ENCODE data around the gene OSBP2.

Gene OSBP2

DNA sequence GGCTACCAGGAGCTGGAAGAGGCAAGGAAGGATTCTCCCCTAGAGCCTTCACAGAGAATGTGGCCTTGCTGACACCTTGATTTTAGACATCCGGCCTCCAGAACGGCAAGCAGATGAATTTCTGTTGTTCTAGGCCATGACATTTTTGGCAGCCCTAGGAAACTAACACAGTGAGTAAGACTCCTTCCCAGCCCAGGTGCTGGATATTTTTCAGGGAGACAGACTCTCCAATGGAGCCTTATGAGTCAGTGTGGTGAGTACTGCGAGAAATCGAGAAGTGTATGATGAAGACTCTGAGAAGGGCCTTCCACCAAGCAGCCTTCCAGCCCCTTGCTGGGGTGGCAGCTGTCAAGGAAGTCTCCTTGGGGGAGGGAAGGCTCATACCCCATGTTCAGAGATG is 114.4 kb downstream of the OSBP2 start:
- DNase-seq (ENCODE audit: low read depth in 2 of 2): no peak

DNA sequence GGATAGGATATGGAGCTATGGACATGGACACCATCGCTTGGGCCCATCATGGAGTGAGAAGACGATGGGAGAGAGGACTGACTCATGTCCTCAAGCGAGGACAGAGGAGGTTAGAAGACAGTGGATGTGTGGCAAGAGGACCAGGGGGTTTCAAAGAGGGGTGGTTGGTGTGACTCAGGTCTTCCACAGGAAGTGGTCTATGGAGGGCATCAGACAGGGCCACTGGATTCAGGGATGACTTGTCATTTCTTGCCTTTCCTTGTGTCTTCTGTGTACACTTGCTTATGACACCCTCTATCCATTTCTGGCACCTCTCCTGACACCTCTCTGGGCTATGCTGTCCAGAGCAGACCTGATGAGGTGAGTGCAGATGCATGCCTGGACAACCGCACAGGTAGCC is 115.4 kb downstream of the OSBP2 start:
- DNase-seq (ENCODE audit: low read depth in 2 of 2): no peak

DNA sequence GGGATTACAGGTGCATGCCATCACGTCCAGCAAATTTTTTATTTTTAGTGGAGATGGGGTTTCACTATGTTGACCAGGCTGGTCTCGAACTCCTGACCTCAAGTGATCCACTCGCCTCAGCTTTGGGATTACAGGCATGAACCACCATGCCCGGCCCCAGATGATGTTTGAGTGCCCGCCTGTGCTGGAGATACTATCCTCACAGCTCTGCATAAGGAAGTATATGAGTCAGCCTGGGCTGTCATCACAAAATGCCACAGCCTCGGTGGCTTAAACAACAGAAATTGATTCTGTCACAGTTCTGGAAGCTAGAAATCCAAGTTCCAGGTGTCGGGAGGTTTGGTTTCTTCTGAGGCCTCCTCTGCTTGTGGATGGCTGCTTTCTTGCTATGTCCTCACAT is 119.3 kb downstream of the OSBP2 start:
- no peak for DNase-seq (ENCODE audit: low read depth in 2 of 2)

DNA sequence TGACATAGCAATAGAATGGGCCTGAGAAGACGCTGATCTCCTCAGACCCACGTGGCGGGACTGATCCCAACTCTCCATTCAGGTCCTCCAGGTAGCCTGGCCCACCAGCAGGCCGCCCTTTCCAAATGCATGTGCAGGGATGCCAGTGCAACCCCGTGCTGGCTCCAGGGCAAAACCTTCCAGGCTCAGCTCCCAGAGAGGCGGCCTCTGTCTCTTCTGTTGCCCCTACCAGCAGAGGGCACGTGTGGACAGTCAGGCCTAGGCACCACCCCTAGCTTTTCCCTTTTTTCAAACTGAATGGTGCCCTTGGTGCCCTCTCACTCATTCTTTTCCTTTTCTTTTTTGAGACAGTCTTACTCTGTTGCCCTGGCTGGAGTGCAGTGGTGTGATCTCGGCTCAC is 121.7 kb downstream of the OSBP2 start:
- no peak for DNase-seq (ENCODE audit: low read depth in 2 of 2)

DNA sequence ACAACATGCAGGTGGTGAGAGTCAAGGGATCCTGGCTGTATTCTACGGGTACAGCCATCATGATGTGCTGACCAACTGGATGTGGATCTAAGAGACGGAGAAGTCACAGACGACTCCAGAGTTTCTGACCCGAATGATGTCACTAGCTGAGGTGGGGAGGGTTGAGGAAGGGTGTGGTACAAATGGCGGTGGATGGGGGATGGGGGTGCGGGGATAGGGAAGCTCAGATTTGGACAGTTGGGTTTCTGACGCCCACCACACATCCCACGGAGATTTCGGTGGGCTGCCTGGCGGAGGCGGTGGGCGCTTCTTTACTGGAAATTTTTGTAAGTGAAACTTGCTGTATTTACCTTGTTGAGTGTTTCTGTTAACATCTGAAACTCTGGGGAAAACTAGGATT is 126.7 kb downstream of the OSBP2 start:
- DNase-seq (ENCODE audit: low read depth in 2 of 2): no peak

DNA sequence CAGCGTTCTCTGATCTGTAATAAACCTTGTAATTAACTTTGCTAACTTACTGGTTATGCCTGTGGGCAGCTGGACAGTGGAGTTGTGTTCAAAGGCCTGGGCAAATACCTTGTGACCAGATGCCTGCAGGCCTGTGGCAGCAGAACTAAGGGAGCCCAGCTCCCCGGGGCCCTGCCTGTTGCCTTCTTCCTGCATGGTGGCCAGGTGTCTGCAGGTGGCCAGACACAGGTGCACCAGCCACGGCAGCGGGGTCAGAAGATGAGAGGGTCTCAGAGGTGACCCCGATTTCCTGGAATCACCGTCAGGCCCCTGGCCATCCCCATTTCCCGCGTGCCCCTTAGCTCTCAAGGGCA is 127.2 kb downstream of the OSBP2 start:
- DNase-seq (ENCODE audit: low read depth in 2 of 2): no peak

DNA sequence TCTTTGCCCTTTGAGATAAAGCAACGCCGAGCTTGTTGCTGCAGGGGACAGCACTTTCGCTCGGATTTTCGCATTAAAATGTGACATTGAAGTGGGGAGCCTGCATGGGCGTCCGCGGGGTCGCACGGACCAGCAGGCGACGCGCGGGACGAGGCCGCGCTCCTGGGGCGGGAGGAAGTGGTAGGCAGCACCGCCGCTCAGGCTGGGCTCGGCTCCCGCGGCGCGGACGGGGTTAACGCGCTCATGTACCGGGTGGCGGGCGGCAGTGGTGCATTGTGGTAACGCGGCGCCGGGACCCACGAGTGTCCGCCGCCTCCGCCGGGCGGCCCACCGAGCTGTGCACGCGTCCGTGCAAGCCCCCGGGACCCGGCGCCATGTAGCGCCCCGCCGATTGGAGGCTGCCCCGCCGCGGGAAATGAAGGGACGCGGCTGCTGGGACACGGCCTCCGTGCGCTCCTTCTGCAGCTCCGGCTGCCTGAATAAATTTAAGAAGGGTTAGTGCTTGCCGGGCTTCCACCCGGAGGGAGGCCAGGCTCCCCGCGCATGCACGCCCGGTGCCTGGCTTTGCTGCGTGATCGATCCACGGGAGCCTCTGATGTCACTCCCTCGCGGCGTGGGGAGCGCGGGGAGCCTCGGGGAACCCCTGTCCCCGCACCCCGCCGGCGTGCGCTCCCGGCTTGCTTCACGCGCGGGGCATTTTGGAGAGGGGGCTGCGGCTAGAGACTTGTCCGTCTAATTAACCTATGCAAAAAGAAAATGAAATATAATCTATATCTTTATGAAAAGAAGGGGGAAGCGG is 127.7 kb downstream of the OSBP2 start:
- DNase-seq (ENCODE audit: low read depth in 2 of 2): no peak

DNA sequence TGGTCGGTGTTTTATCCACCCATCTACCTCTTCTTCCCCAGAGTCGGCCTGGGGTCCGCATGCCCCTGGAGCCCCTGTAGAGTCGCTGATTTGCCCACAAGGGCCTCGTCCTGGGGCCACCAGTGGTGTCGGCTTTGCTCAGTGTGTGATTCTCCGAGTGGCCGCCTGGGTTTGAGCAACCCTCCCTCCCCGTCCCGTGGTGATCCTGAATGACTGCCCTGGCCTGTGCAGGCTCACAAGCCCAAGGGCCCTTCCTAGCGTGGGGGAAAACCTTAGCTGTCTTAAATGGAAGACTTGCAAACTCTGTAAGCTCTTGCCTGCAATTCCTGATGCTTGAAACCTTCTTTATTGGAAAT is 128.3 kb downstream of the OSBP2 start:
- no peak for DNase-seq (ENCODE audit: low read depth in 2 of 2)

DNA sequence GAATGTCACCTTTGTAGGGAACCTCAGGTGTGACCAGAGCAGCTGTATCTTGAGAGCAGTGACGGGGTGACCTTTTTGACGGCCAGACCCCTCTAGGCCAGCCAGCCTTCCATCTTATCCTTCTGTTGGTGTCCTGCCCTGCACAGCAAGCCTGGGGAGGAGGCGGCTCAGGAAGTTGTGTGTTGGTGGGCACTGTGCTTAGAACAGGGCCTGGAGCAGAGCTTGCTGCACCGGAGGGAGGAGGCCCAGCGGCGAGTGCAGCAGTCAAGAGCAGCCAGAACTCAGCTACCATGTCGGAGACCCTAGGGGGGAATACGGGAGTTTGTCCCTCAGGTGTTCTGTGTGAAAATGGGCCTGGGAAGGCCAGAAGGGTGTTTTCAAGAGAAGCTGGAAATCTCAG is 129.4 kb downstream of the OSBP2 start:
- DNase-seq (ENCODE audit: low read depth in 2 of 2): no peak

DNA sequence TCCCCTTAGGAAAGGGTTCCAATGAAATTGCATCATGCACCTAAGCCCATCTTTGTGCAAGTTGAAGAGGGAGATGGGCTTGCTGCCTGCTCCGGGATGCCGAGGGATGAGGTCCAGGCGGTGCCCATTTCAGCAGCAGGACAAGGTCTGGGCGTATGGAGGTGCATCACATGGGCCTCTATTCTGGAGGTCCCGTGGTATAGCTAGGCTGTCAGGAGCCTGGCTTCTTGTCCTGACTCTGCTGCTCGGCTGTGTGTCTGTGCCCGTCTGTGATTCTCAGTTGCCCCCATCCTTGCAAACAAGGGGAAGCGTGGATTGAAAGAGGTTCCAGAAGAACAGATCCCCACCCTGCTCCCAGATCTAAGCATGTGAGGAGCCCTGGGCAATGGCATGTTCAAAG is 130.0 kb downstream of the OSBP2 start:
- no peak for DNase-seq (ENCODE audit: low read depth in 2 of 2)

DNA sequence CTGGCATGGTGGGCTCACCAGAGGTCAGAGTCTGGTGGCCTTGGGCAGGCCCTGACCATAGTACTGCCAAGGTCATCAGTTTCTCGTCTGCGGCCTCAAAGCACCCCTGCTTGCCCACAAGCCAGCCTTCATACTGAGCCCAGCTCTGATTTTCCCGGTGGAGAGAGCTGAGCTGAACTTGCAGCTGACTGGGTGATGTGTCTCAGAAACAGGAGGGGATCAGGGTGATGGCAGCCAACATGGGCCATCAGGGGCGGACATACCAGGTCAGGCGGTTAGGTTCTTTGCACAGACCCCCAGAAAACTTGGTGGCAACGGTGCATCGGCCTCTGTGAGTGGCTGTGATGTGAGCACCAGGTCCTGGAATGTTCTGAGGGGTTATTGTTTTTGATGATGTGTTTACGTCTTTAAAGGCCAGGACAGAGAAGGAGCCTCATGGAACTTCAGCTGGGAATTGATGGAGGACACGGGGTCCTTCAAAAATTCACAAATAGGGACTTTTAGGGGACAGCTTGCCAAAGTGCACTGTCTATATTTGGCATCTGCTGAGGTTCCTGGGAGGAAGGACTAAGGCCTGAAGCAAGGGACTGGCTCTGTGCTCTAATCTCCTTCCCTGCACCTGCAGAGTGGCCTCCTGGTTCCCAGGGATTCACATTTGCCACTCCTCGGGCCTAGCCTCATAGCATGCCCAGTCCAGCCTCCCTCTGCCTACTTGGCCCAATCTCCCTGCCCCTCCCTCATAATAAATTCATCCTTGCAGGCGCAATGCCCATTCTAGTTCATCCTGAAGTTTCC is 131.2 kb downstream of the OSBP2 start:
- no peak for DNase-seq (ENCODE audit: low read depth in 2 of 2)

DNA sequence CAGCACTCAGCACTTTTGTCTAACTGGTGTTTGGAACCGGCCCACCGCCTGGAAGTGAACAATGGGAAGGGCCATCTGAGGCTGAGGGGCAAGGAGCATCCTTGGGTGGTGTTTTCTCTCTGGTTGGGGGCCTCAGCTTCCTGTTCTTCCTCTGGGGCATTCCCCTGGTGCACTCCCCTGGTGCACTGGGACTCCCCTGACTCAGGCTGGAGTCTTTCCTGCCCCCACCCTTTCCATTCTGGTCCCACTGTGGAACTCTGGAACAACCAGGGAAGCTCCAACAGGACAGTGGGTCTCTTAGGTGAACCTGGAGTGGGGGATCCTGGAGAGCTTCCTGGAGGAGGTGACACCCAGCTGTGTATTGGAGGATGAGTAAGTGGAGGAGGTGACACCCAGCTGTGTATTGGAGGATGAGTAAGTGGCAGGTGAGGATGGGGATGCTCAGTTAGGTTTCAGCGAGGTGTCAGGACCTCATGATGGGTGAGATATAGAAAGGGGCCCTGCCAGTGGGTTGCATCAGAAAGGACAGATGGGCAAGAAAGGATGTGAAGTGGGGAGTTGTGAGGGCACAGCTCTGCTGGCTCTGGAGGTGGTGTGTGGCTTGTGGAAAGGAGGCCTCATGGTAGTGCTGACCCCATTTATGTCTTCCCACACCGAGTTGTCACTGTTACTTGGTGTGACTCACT is 132.1 kb downstream of the OSBP2 start:
- no peak for DNase-seq (ENCODE audit: low read depth in 2 of 2)

DNA sequence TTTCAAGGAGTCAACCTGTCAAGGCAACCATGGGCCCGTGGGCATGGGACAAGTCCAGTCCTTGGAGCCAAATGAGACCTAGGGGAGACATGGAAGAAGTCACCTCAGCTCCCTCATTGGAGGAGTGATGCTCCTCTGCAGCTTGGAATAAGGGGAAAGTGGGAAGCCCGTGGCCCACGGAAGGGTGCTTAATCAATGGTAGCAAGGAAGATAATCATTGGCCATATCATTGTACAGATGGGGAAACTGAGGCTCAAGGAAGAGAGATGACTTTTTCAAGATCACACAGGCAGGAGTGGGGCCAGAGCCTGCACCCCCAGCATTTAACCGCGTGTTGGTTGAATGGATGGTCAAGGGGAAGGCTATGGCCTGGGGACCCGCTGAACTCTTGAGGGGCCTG is 133.0 kb downstream of the OSBP2 start:
- DNase-seq (ENCODE audit: low read depth in 2 of 2): no peak

DNA sequence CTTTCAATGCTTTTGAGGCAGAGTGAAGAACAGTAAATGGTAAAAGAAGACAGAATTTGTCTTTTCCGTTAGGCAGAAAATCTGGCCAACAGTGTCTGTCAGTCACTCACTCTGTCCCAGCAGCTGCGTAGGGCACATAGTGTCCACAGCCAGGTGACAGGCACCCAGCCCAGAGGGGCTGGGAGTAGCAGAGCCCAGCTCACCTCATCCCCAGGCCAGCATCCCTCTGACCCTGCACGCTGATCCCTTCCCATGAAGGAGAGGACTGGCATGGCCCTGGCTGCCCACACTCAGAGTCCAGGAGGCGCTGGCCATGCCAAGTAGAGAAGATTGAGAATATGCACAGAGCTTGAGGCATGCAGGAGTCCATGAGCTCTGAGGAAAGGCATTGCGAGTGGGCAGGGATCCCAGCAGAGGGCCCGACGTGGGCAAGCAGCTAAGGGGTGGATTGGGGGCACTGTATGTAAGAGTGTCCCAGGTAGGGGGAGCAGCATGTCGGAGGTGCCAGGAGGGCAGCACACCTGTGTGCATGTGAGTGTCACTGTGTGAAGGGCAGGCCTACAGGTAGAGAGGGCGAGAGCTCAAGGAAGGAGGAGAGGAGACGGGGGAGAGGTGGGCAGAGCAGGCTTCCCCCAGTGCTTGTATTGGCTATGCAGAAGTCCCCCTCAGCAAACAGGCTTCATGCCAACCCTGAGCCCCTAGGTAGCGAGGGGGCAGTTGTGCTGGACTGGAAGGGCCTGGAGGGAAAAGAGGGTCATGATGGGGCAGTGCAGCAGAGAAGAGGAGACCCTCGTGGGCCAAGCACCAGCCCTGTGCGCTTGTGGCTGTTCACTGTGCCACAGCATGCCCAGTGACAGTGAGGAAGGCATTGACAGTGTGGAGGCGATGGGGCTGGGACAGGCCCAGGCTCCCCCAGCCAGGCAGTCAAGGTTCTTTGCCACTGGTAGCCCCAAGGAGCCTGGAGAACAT is 133.8 kb downstream of the OSBP2 start:
- no peak for DNase-seq (ENCODE audit: low read depth in 2 of 2)

DNA sequence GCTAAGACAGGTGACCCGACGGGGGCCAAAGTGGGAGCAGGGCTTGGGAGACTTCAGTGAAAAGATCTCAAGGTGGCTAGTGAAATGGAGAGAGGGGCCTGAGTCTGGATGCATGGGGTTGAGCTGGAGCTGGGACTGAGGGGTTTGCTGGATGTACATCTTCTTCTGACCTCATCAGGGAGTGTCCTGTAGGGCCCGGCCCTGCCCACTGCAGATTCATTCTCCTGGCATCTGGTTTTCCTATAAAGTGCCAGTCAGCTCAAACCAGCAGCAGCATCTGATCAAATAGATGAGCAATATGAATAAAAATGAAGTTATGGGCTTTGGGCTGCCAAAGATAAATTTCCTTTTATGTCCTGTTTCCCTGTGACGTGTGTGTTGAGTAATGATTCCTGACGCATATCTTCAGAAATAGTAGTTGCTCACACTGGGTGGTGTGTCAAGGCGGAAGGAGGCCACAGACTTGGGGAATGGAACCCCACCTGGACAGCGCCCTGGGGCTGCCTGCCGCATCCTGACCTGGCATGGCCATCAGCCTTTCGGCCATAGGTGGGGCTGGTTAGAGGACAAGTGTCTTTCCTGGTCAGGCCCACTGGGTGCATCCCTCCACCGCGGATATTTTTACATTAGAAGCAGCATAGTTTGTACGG is 135.4 kb downstream of the OSBP2 start:
- DNase-seq (ENCODE audit: low read depth in 2 of 2): no peak

DNA sequence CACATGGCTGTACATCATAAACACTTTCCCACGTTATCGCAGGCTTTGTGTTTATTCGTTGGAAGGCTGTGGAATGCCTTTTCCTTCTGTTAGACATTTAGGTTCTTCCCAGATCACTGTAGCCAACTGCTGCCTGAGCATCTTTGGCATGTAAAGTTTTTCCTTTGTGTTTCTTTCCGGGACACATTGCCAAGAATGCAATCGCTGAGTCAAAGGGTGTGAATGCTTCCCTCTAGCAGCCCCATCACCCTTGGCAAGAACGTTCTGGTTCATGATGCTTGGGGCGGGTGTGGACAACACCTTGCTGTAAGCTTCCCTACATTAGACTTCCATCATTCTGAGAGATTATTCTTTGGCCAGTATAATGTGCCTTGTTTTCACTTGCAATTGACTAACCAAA is 136.2 kb downstream of the OSBP2 start:
- DNase-seq (ENCODE audit: low read depth in 2 of 2): no peak

DNA sequence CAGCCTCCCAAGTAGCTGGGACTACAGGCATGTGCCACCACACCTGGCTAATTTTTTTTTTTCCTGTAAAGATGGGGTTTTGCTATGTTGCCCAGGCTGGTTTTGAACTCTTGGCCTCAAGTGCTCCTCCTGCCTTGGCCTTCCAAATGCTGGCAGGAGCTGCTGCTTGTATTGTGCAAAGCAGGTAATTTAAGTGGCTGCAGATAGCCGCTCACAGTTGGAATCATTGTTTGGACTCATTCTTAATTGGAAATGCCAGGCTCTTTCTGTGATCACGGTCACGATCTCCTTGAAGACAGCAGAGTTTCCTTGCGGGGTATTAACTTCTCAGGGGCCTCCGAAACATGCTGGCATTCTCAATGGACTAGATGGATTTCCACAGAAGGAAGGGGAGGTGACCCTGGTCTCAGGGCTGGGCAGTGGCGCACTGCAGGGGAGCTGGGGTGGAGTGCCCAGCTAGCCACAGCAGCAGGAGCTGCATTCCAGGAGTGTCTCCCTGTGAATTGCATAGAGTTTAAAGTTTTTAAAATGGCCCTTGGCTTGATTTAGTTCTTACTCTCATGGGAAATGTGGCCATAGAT is 137.8 kb downstream of the OSBP2 start:
- DNase-seq (ENCODE audit: low read depth in 2 of 2): no peak

DNA sequence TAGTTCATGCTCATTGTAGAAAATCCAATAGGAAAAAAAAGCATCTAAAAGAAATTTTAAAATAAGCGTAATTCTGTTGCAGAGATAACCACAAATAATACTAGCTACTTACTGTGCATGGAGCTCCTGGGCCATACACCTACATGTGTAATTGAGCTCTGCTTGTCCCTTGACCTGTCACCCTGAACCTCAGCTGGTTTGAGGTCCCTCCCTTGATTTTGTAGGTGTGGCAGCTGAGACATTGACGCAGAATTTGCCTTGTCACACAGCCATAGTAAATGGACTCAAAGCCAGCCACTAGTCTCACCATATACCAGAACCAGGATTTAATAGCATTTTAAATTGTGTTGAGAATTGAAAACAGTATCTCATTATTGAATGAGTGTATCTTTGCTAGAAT is 138.6 kb downstream of the OSBP2 start:
- DNase-seq (ENCODE audit: low read depth in 2 of 2): no peak

DNA sequence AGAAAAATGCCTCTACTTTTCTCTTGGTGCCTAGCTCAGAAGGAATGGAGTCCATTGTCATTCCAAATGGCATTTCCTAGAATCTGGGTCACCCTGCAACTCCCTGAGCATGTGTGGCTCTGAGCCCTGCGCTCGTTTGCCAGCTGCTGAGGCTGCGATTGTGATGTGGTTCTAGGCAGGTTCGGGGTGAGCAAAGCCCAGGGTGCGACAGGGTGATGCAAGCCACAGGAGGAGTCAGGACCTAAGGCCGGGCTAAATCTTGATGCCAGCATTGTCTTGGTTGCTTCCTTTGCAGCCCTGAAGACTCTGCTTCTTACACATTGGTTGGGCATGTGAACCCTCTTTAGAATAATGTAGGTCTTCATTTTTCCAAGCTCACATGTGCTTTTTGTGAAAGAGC is 142.9 kb downstream of the OSBP2 start:
- no peak for DNase-seq (ENCODE audit: low read depth in 2 of 2)

DNA sequence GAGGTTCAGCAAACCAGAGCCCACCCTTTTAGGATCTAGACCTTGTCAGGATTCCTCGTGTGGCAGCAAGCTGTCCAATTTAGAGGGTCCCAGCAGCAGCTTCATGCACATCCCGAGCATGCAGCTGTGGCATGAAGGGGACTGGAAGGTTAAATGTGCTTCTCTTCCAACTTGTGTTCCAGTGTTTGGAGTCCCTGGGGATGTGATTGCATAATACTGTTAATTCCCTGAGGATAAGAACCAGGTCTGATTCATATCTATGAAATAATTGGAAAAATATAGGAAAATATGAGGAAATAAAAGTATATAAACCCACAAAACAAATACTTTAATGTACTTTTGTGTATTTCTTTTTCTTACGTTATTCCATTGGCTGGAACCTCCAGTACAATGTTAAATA is 143.4 kb downstream of the OSBP2 start:
- no peak for DNase-seq (ENCODE audit: low read depth in 2 of 2)

DNA sequence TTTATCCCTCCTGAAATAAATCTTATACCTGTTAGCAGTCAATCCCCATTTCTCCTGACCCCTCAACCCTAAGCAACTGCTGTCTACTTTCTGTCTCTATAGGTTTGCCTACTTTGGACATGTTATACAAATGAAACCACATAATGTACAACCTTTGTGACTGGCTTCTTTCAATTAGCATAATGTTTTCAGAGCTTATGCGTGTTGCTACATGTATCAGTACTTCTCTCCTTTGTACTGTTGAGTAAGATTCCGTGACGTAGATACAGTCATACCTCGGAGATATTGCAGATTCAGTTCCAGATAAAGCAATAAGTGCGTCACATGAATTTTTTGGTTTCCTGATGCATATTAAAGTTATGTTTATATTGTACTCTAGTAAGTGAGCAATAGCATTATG is 146.6 kb downstream of the OSBP2 start:
- no peak for DNase-seq (ENCODE audit: low read depth in 2 of 2)

Measured in stimulated activated CD8-positive, alpha-beta memory T cell treated with anti-CD3 and anti-CD28 coated beads, Interleukin-7, amount 100 ng/mL, for 4 hours (primary cell).